Measurements from ENCODE around the gene RNASET2. TPM values are rescaled to one million over a fixed set of nuclear protein-coding genes. Genes with fewer than 3 reads are reported as not detected.
"Not testable (repeated sequence)": the region's sequence is repeated elsewhere in the genome, so short reads cannot be mapped to it uniquely, and the experiment has no call there.

Gene RNASET2
- total RNA-seq, 2 donors from 2014 or later = 73.9 to 82.7 TPM

GRCh38 chr6:166952567-166953486, 3.5 kb downstream of the RNASET2 start:
- no peak for DNase-seq (ENCODE audit: low spot score)
- no peaks in the 10 kb centered on the region for H3K27me3 ChIP-seq (replicated peaks; ENCODE audit: insufficient read depth)
- TF ChIP-seq, protein P1, sequence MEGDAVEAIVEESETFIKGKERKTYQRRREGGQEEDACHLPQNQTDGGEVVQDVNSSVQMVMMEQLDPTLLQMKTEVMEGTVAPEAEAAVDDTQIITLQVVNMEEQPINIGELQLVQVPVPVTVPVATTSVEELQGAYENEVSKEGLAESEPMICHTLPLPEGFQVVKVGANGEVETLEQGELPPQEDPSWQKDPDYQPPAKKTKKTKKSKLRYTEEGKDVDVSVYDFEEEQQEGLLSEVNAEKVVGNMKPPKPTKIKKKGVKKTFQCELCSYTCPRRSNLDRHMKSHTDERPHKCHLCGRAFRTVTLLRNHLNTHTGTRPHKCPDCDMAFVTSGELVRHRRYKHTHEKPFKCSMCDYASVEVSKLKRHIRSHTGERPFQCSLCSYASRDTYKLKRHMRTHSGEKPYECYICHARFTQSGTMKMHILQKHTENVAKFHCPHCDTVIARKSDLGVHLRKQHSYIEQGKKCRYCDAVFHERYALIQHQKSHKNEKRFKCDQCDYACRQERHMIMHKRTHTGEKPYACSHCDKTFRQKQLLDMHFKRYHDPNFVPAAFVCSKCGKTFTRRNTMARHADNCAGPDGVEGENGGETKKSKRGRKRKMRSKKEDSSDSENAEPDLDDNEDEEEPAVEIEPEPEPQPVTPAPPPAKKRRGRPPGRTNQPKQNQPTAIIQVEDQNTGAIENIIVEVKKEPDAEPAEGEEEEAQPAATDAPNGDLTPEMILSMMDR (IDR thresholded peaks at IDR 0.05) = no peak
- no peak overlapping the region for H3K27ac ChIP-seq
- H3K4me1 ChIP-seq (ENCODE audit: control insufficient read depth in 1 of 2, low read depth in 2 of 2) = peaks cover 4 to 21% of the 10 kb centered on the region in 2 donors
- H3K9me3 ChIP-seq = no peaks in the 10 kb centered on the region
- H3K36me3 ChIP-seq = no peaks in the 10 kb centered on the region
- H3K4me3 ChIP-seq = no peak overlapping the region
- ATAC-seq (ENCODE audit: insufficient number of reproducible peaks, low FRiP score, low read depth) = no peak

GRCh38 chr6:166952121-166952520, 4.2 kb downstream of the RNASET2 start:
- H3K4me1 ChIP-seq (ENCODE audit: control insufficient read depth in 1 of 2, low read depth in 2 of 2) = peaks cover 0 to 16% of the 10 kb centered on the region in 2 donors
- H3K27ac ChIP-seq = no peak overlapping the region

GRCh38 chr6:166951670-166952060, 4.7 kb downstream of the RNASET2 start:
- TF ChIP-seq, protein P1 (IDR thresholded peaks at IDR 0.05) = no peak
- DNase-seq (ENCODE audit: low spot score) (no peak), ATAC-seq (ENCODE audit: insufficient number of reproducible peaks, low FRiP score, low read depth) (no peak)
- no peaks in the 10 kb centered on the region for H3K9me3 ChIP-seq
- no peaks in the 10 kb centered on the region for H3K36me3 ChIP-seq
- no peak overlapping the region for H3K4me3 ChIP-seq
- peaks cover 0 to 11% of the 10 kb centered on the region in 2 donors for H3K4me1 ChIP-seq (ENCODE audit: control insufficient read depth in 1 of 2, low read depth in 2 of 2)
- H3K27me3 ChIP-seq (replicated peaks; ENCODE audit: insufficient read depth) = no peaks in the 10 kb centered on the region
- H3K27ac ChIP-seq = no peak overlapping the region

More at GRCh38 chr6:166952121-166952520, 4.2 kb downstream of the RNASET2 start:
- Histone ChIP-seq H3K9me3 (no peaks in the 10 kb centered on the region), H3K4me3 (no peak overlapping the region), H3K27me3 (replicated peaks; ENCODE audit: insufficient read depth) (no peaks in the 10 kb centered on the region), H3K36me3 (no peaks in the 10 kb centered on the region)
- ATAC-seq (ENCODE audit: insufficient number of reproducible peaks, low FRiP score, low read depth) (no peak), DNase-seq (ENCODE audit: low spot score) (no peak)
- TF ChIP-seq, protein P1 (IDR thresholded peaks at IDR 0.05) = no peak

- not testable (repeated sequence) for DNase-seq (ENCODE audit: low spot score); H3K27me3 ChIP-seq (replicated peaks; ENCODE audit: insufficient read depth); ATAC-seq (ENCODE audit: insufficient number of reproducible peaks, low FRiP score, low read depth); H3K36me3 ChIP-seq; H3K27ac ChIP-seq; H3K9me3 ChIP-seq
- peaks cover 0 to 11% of the 10 kb centered on the region in 2 donors for H3K4me1 ChIP-seq (ENCODE audit: control insufficient read depth in 1 of 2, low read depth in 2 of 2)
- TF ChIP-seq, protein P1 (IDR thresholded peaks at IDR 0.05) = peak; percentile 34
- H3K4me3 ChIP-seq = peak overlapping the region; percentile 0
These were observed 5.3 kb downstream of the RNASET2 start for GRCh38 chr6:166950892-166951669.

DNA sequence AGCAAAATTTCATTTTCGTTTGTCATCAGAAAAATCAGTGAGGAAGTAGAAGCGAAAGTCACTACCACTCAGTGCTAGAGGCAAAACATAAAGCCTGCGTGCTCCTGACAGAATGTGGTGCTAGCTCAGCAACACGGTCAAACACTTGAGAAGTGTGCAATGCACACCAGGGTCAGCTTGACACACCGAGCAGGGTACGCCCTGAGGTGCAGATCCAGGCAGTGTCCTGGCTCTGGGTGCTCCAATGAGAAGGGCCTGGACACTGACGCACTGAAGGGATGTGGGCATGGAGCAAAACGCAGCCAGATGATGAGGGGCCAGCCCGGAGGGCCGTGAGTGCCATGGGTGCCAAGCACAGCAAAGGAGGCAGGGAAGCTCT, 5.9 kb downstream of the RNASET2 start:
- H3K36me3 ChIP-seq = peaks cover 4% of the 10 kb centered on the region
- no peak overlapping the region for H3K27ac ChIP-seq
- H3K4me3 ChIP-seq = no peak overlapping the region
- TF ChIP-seq, protein P1 (IDR thresholded peaks at IDR 0.05) = no peak
- no peak for ATAC-seq (ENCODE audit: insufficient number of reproducible peaks, low FRiP score, low read depth)
- DNase-seq (ENCODE audit: low spot score) = no peak
- H3K4me1 ChIP-seq (ENCODE audit: control insufficient read depth in 1 of 2, low read depth in 2 of 2) = peaks cover 0 to 5% of the 10 kb centered on the region in 2 donors
- H3K9me3 ChIP-seq = no peaks in the 10 kb centered on the region
- H3K27me3 ChIP-seq (replicated peaks; ENCODE audit: insufficient read depth) = no peaks in the 10 kb centered on the region

Measured in thoracic aorta (tissue), 2 donors.